HG03039 (cell line): ENCODE data around the gene RXRA.
"Not testable (repeated sequence)": the region's sequence is repeated elsewhere in the genome, so short reads cannot be mapped to it uniquely, and the experiment has no call there.

ENCODE experiments used
- ATAC-seq: cut with Tn5 transposase; IDR thresholded peaks from one replicate; pipeline ENCODE4 v1.9.1; 2021; ENCODE audit warnings: mild to moderate bottlenecking, moderate library complexity; ENCODE audit not compliant: unreplicated experiment

The RXRA gene

GRCh38 chr9:134293611-134294152, 32.6 kb upstream of the RXRA start:
- no peak for ATAC-seq

GRCh38 chr9:134294153-134295071, 31.8 kb upstream of the RXRA start:
- ATAC-seq = no peak

GRCh38 chr9:134295101-134295745, 31.0 kb upstream of the RXRA start:
- ATAC-seq = no peak

- ATAC-seq = no peak
Measured at GRCh38 chr9:134295746-134296250, 30.5 kb upstream of the RXRA start.

- ATAC-seq = no peak
Measured at GRCh38 chr9:134296301-134297082, 29.8 kb upstream of the RXRA start.

DNA sequence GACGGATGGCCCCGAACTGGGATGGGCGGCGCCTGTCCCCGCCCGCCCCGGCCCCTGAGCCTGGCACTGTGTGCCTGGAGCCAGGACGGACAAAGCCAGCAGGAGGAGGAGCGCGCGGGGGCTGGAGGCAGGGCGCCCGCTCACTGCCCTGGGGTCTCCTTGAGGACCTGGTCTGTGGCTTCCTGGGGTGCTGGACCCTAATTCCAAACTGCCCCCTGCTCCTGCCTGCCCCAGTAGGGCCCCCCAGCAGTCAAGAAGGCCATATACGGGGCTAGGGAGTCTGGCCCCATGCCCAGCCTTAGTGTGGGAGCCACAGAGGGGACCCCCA, 29.2 kb upstream of the RXRA start:
- ATAC-seq = no peak

DNA sequence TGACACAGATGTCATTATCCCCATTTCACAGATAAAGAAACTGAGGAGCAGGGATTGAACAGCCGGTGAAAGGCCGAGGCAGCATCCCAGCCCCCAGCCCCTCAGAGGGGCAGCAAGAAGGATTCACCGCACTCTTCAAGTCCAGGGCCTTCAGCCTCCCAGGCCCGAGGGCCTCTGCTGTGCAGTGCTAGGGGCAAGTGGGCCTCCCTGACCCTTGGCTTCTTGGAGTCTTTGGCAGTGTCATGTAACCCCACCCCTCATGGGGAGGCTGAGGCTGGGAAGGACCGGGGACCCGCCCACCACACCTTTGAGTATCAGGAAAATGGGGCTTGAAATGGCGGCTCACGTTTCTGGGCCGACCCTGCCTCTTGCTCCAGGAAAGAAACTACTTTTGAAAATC, 28.7 kb upstream of the RXRA start:
- ATAC-seq = no peak

DNA sequence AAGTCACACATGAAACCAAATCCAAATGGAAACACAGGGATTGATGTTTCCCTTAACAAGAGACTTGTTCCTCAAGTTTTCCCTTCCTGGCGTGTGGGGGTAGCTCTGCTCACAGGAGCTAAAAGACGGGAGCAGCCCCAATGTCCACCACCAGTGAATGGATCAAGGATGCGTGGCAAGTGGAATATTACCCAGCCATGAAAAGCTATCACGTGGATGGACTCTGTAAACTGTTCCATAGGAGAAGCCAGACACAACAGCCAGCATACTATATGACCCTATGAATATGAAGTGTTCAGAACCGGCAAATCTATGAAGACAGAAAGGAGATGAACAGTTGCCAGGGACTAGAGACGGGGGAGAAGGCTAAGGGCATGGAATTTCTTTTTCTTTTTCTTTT, 28.3 kb upstream of the RXRA start:
- no peak for ATAC-seq

DNA sequence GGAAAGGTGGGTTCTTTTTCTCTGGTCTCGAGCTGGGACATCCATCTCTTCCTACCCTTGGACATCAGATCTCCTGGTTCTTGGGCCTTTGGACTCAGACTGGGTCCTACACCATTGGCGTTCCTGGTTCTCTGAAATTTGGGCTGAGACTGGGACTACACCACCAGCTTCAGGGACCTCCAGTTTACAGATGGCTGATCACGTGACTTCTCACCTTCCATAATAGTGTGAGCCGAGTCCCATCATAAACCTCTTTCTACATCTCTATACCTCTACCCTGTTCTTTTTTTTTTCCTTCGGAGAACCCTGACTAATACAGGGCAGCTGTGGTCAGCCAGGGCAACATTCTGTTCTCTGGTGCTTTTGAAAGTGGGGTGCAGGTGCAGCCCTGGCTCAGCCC, 27.2 kb upstream of the RXRA start:
- no peak for ATAC-seq

DNA sequence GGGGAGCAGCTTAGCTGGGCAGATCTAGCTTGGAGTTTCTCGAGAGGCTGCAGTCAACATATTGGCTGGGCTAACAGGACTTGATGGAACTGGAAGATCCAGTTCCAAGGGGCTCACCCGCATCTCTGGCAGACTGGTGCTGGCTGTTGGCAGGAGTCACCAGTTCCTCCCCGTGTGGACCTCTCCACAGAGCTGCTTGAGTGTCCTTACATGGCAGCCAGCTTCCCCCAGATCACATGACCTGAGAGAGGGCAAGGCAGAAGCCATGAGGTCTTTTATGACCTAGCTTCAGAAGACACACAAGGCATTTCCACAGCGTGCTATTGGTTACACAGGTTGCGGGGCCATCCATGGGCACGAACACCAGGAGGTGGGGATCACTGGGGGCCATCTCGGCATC, 26.4 kb upstream of the RXRA start:
- ATAC-seq = no peak

GRCh38 chr9:134301387-134302129, 24.7 kb upstream of the RXRA start:
- no peak for ATAC-seq

DNA sequence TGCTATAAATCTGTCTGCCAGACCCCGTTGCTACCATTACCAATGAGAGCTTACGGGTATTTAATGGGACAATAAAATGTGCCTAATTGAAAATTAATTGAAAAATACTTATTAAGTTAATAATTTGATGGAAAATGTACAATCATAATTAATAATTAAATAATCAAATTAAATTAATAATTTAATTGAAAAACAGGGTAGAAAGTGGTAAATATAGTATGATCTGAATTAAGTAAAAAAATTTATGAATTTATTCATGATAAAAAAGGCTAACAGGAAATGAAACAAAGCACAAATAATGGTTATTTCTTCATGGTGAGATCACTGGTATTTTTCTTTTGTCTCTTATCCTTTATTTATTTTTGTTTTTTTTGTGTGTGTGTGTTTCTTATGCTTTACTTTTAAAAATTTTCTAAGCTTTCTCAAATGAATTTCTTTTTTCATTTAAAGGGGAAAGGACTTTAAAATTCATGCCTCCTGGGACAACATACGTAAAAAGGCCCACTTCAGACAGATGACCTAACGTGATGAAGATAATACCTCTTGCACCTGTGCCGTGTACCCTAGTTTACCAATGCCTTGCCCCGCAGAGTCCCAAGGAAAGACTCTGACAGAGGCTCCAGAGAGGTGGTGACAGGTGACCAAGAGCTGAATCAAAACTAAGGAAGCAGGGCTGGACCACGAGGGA, 24.0 kb upstream of the RXRA start:
- ATAC-seq = no peak

DNA sequence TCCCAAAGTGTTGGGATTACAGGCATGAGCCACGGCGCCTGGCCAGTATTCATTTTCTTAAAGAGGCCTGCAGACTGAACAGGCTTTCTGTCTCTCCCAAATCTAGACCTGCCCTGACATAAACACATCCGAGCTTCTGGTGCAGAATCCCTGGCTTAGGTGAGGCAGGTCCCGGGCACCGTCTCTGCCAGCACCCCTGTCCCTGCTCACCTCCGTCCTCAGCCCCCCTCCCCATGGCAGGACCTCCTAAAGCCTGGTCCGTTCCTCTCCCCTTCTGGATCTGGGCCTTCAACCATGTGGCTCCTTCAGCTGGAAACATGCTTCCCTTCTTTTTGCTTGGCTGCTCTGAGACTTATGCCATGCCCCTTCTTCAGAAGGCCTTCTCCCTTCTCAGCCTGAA, 22.7 kb upstream of the RXRA start:
- ATAC-seq = no peak

DNA sequence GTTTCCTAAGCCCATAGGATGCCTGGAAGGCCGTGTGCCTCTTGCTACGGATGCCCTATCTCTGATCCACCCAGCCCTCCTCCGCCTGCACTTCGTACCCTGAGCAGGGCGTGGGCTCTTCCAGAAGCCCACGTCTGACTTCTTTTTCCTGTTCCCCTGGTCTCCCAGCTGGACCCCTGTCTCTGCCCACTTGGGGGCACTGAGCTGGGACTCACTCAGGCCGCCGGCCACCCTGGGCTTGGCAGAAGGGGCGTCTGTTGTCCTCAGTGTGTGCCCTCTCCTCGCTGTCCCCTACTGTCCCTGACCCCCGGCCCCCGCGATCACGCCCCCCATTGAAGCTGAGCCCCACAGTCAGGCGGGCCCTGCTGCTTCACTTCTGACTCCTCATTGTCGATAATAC, 22.0 kb upstream of the RXRA start:
- no peak for ATAC-seq

DNA sequence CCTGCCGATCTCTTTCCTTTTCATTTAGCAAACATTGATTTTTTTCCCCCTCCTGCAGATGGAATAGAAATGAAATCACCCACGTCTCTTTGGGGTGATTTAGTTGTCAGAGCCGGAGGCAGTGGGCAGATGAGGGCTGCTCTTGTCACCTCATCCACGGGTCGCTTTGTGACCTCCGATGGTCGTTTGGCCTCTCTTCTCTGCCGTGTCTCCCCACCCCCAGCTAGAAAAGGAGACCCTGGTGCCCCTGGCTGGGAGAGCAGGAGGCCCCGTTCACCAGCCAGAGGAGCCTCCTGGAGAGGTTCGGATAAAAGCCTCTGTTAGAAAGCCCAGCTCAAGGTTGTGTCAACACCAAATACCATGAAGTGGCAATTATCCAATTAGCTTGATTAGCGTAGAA, 21.6 kb upstream of the RXRA start:
- no peak for ATAC-seq

DNA sequence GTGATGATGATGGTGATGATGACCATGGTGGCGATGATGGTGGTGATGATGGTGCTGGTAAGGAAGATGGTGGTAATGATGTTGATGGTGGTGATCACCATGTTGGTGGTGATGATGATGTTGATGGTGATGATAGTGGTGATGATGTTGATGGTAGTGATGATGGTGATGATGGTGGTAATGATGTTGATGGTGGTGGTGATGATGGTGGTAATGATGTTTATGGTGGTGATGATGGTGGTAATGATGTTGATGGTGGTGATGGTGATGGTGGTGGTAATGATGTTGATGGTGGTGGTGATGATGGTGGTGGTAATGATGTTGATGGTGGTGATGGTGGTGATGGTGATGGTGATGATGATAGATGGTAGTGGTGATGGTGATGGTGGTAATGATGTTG, 20.7 kb upstream of the RXRA start:
- ATAC-seq = no peak

DNA sequence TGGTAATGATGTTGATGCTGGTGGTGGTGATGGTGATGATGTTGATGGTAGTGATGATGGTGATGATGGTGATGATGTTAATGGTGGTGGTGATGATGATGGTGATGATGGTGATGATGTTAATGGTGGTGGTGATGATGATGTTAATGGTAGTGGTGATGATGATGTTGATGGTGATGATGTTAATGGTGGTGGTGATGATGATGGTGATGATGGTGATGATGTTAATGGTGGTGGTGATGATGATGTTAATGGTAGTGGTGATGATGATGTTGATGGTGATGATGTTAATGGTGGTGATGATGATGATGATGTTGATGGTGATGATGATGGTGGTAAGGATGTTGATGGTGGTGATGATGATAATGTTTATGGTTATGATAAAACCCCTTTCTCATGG, 20.2 kb upstream of the RXRA start:
- not testable (repeated sequence) for ATAC-seq

DNA sequence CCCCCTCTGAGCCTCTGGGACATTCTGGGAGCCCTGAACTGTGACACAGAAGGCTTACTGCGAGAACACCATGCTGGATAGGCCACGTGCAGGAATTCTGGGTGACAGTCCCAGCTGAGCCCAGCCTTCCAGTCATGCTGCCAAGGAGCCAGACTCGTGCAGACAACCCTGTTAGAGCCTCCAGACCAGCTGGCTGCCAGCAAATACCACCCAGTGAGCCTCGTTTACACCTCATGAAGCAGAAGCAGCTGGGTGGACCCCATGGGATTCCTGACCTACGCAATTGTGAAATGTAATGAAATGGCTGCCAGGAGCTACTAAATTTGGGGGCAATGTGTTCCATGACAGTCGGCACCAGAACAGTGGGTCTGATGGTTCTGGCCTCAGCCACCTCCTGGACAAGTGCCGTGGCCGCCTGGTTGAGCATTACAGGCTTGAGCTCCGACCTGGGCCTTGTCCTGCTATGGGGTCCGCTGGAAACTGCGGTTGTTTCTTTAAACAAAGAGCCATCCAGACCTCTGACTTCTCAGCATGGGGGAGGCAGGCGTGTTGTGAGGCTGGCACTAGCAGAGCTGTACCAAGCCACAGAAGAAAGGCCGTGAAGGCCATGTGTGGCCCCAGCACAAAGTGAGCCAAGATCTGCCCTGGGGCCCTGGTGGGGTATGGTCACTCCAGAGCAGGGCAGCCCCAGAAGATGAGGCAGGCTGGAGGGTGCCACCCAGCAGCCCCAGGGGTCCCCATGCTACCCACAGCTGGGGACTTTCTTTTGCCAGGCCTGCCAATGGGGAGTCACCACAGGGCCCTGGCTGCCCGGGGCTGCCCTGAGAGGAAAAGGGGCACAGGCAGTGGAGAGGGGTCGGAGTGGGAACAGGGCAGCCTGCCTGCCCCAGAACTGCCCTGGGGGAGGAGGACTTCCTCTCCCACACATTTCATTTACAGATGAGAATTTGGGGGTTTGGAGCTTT, 19.3 kb upstream of the RXRA start:
- ATAC-seq = no peak
